IMR-90 (cell line): ENCODE data around the gene METTL25. TPM values are rescaled to one million over a fixed set of nuclear protein-coding genes. Genes with fewer than 3 reads are reported as not detected.

Source experiments
- ATAC-seq: fragments of 200-7000 bp; cut with Tn5 transposase; 2 replicates; pipeline ENCODE4 v1.9.1; 2020; ENCODE audit warnings: low read depth, mild to moderate bottlenecking, moderate library complexity
- BruUV-seq: library from RNA; stranded (reverse); fragments of 400-500 nt; replicated peaks from 2 replicates; lab custom pipeline; 2021; lab: Mats Ljungman, UMichigan
- CTCF ChIA-PET: fragments of 300-600 bp; formaldehyde crosslinking; extraction: SDS; loops from one replicate; lab custom pipeline; 2021; ENCODE audit warnings: antibody characterized with exemption; lab: Yijun Ruan, JAX
- POLR2A ChIA-PET: fragments of 300-600 bp; sonication (Branson Sonifier 250); formaldehyde crosslinking; loops from one replicate; lab custom pipeline; 2022; ENCODE audit warnings: antibody characterized with exemption; ENCODE audit not compliant: unreplicated experiment; lab: Charles Lee
- DNase-seq: peaks from one replicate; pipeline ENCODE4 v3.0.0; 2013
- H2AFZ ChIP-seq: replicated peaks from 2 replicates; pipeline ENCODE3; 2013; ENCODE audit warnings: low read length, mild to moderate bottlenecking; ENCODE audit not compliant: poor library complexity
- H2AK5ac ChIP-seq: 2 replicates; pipeline ENCODE4 v1.6.1; 2013; ENCODE audit warnings: low read depth, low read length, inconsistent platforms
- H2AK9ac ChIP-seq: replicated peaks from 2 replicates; pipeline ENCODE3; 2013; ENCODE audit warnings: mild to moderate bottlenecking, low read depth, low read length, moderate library complexity; ENCODE audit not compliant: poor library complexity
- H2BK120ac ChIP-seq: 2 replicates; pipeline ENCODE4 v1.6.1; 2013; ENCODE audit warnings: low read depth, low read length, inconsistent platforms
- H2BK15ac ChIP-seq: 3 replicates; pipeline ENCODE4 v1.6.1; 2013; ENCODE audit warnings: low read depth, low read length, inconsistent platforms
- H2BK20ac ChIP-seq: 2 replicates; pipeline ENCODE4 v1.6.1; 2013; ENCODE audit warnings: low read depth, mild to moderate bottlenecking, inconsistent platforms, low read length, moderate library complexity
- H2BK5ac ChIP-seq: 2 replicates; pipeline ENCODE4 v1.6.1; 2013; ENCODE audit warnings: mild to moderate bottlenecking, low read depth, low read length, inconsistent platforms; ENCODE audit not compliant: poor library complexity, severe bottlenecking
- H3K14ac ChIP-seq: replicated peaks from 2 replicates; pipeline ENCODE4 v1.6.1; 2013; ENCODE audit warnings: low read depth, low read length, inconsistent platforms
- H3K18ac ChIP-seq: 2 replicates; pipeline ENCODE4 v1.6.1; 2013; ENCODE audit warnings: low read depth, low read length, control low read depth
- H3K23ac ChIP-seq: 2 replicates; pipeline ENCODE4 v1.6.1; 2013; ENCODE audit warnings: low read depth, low read length, inconsistent platforms
- H3K27ac ChIP-seq: 2 replicates; pipeline ENCODE4 v1.5.1; 2013; ENCODE audit warnings: mild to moderate bottlenecking, control low read depth, low read length; ENCODE audit not compliant: insufficient read depth
- H3K27me3 ChIP-seq: 2 replicates; pipeline ENCODE4 v1.6.1; 2013; ENCODE audit warnings: low read length; ENCODE audit not compliant: control insufficient read depth, insufficient read depth
- H3K36me3 ChIP-seq: 2 replicates; pipeline ENCODE4 v1.6.1; 2013; ENCODE audit warnings: low read length, mixed read lengths; ENCODE audit not compliant: control insufficient read depth, insufficient read depth
- H3K4ac ChIP-seq: 2 replicates; pipeline ENCODE4 v1.6.1; 2013; ENCODE audit warnings: low read depth, low read length, inconsistent platforms
- H3K4me1 ChIP-seq: 2 replicates; pipeline ENCODE4 v1.6.1; 2013; ENCODE audit warnings: low read length, mixed read lengths; ENCODE audit not compliant: control insufficient read depth, insufficient read depth
- H3K4me2 ChIP-seq: 2 replicates; pipeline ENCODE4 v1.6.1; 2013; ENCODE audit warnings: low read depth, mild to moderate bottlenecking, control low read depth, low read length, moderate library complexity
- H3K4me3 ChIP-seq: 2 replicates; pipeline ENCODE4 v1.5.1; 2013; ENCODE audit warnings: low read depth, mild to moderate bottlenecking, control low read depth, low read length, moderate library complexity; ENCODE audit not compliant: insufficient read depth
- H3K56ac ChIP-seq: 2 replicates; pipeline ENCODE4 v1.6.1; 2013; ENCODE audit warnings: low read length, inconsistent platforms; ENCODE audit not compliant: insufficient read depth; ENCODE audit errors: extremely low read depth
- H3K79me1 ChIP-seq, 2 experiments: 2 replicates each; pipeline ENCODE4 v1.6.1; 2013; ENCODE audit warnings: low read length in 2 of 2, inconsistent platforms in 1 of 2, low read depth in 1 of 2
- H3K9ac ChIP-seq: 2 replicates; pipeline ENCODE4 v1.6.1; 2013; ENCODE audit warnings: low read depth, low read length, control low read depth
- H3K9me1 ChIP-seq: 2 replicates; pipeline ENCODE4 v1.6.1; 2013; ENCODE audit warnings: low read length, inconsistent platforms; ENCODE audit not compliant: insufficient read depth
- H3K9me3 ChIP-seq: 2 replicates; pipeline ENCODE4 v1.6.1; 2013; ENCODE audit warnings: low read length; ENCODE audit not compliant: control insufficient read depth, insufficient read depth
- H4K20me1 ChIP-seq: 2 replicates; pipeline ENCODE4 v1.6.1; 2013; ENCODE audit warnings: low read length, inconsistent platforms; ENCODE audit not compliant: insufficient read depth
- H4K5ac ChIP-seq: 2 replicates; pipeline ENCODE4 v1.6.1; 2013; ENCODE audit warnings: mild to moderate bottlenecking, low read depth, low read length, control low read depth
- H4K8ac ChIP-seq, 2 experiments: 2 replicates each; pipeline ENCODE4 v1.6.1; 2013; ENCODE audit warnings: low read depth in 2 of 2, low read length in 2 of 2, control low read depth in 1 of 2, inconsistent platforms in 1 of 2
- H4K91ac ChIP-seq: 2 replicates; pipeline ENCODE4 v1.6.1; 2013; ENCODE audit warnings: low read depth, low read length, inconsistent platforms; ENCODE audit not compliant: insufficient read depth
- BHLHE40 ChIP-seq: fragments of 150-350 bp; IDR thresholded peaks from 2 replicates; pipeline ENCODE4 v1.6.1; 2016; ENCODE audit warnings: mild to moderate bottlenecking, low read depth, low read length
- FOS ChIP-seq: fragments of 150-350 bp; IDR thresholded peaks from 2 replicates; pipeline ENCODE4 v1.6.1; 2016; ENCODE audit warnings: low read depth, low read length
- RFX5 ChIP-seq: IDR thresholded peaks from 2 replicates; pipeline ENCODE4 v1.8.0; 2012; ENCODE audit warnings: low read depth, mild to moderate bottlenecking, low read length, moderate library complexity
- WGBS, 2 experiments: methylation state at CpG; one replicate each; pipeline versions ENCODE4 v1.1.5 to v1.1.7; 2013; ENCODE audit warnings: missing lambda C conversion rate in 2 of 2; ENCODE audit not compliant: insufficient read length in 1 of 2; ENCODE audit errors: extremely low coverage in 2 of 2; 5-methylcytosine and 5-hydroxymethylcytosine counted together
- dilution Hi-C: fragments of 300-500 bp; cut with HindIII; formaldehyde crosslinking; loops from one replicate; pipeline ENCODE4 v1.14.3; 2018; ENCODE audit warnings: low sequenced_read_pairs; ENCODE audit not compliant: unreplicated experiment
- in situ Hi-C: fragments of 300-500 bp; cut with MboI; formaldehyde crosslinking; loops from 3 replicates; pipeline ENCODE4 v1.14.3; 2019; ENCODE audit warnings: low sequenced_read_pairs, inconsistent platforms, mixed read lengths
- intact Hi-C: fragments of 100-400 bp; cut with micrococcal nuclease; formaldehyde crosslinking; loops from 2 replicates; pipeline ENCODE4 v1.10.0; 2022
- polyA plus RNA-seq, 3 experiments: library from polyadenylated mRNA; depleted of rRNA; stranded (reverse); fragments of >200 nt; gene quantifications; 2 replicates each; pipeline ENCODE4 v1.2.3, GENCODE V29; 2012; ENCODE audit warnings: low replicate concordance in 1 of 3
- total RNA-seq: library from RNA; depleted of rRNA; stranded (reverse); fragments of >200 nt; gene quantifications from 2 replicates; pipeline ENCODE4 v1.2.3, GENCODE V29; 2012
- TF ChIP-seq, protein P1 (sequence below): fragments of 150-350 bp; IDR thresholded peaks from 2 replicates; pipeline ENCODE4 v1.6.1; 2016; ENCODE audit warnings: low read depth, mild to moderate bottlenecking, low read length, moderate library complexity, borderline replicate concordance

METTL25 gene
- total and polyA plus RNA-seq, 2 of the 4 experiments (the other 2 are of a cell fraction): 2.6 to 3.0 TPM

DNA sequence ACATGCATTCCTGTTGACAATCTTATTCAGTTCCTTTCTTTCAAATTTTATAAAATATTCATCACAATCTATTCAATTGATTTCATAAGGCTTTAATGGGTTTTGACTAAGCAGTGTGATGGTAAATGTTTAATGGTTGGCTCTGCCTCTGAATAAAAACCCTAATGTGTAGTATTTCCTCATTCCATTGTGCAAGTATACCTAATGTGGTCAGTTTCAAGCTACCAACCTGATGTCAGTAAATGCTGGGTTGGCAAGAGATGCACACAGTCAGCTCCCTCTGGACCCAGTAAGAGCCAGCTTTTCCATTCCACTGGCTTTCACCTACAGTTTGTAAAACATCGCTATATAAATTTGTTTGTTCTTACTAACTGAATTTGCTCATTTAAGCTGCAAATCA, 53.9 kb downstream of the METTL25 start:
- no peak overlapping the region for H2BK120ac ChIP-seq
- no peaks in the 10 kb centered on the region for H3K9me1 ChIP-seq
- H2BK20ac ChIP-seq: no peak overlapping the region
- H3K4me2 ChIP-seq: no peak overlapping the region
- H3K14ac ChIP-seq: no peak overlapping the region
- H3K4ac ChIP-seq: no peak overlapping the region
- H4K5ac ChIP-seq: no peak overlapping the region
- no peak overlapping the region for H2AK5ac ChIP-seq
- H4K8ac ChIP-seq: no peak overlapping the region
- H3K79me1 ChIP-seq: no peaks in the 10 kb centered on the region
- H3K18ac ChIP-seq: no peak overlapping the region
- H3K23ac ChIP-seq: no peak overlapping the region
- H3K9me3 ChIP-seq: no peaks in the 10 kb centered on the region
- intact Hi-C loops (no loop called here), in situ Hi-C loops (no loop called here), dilution Hi-C loops (no loop called here)
- H3K36me3 ChIP-seq: no peaks in the 10 kb centered on the region
- no peak overlapping the region for H3K4me3 ChIP-seq
- H3K27ac ChIP-seq: no peak overlapping the region
- TF ChIP-seq BHLHE40 (no peak), RFX5 (no peak), FOS (no peak)
- TF ChIP-seq, protein P1, sequence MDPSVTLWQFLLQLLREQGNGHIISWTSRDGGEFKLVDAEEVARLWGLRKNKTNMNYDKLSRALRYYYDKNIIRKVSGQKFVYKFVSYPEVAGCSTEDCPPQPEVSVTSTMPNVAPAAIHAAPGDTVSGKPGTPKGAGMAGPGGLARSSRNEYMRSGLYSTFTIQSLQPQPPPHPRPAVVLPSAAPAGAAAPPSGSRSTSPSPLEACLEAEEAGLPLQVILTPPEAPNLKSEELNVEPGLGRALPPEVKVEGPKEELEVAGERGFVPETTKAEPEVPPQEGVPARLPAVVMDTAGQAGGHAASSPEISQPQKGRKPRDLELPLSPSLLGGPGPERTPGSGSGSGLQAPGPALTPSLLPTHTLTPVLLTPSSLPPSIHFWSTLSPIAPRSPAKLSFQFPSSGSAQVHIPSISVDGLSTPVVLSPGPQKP: no peak
- no peak overlapping the region for H4K91ac ChIP-seq
- H4K20me1 ChIP-seq: no peaks in the 10 kb centered on the region
- H3K27me3 ChIP-seq: no peaks in the 10 kb centered on the region
- BruUV-seq: no TSS peak
- DNase-seq (no peak), ATAC-seq (no peak)
- WGBS, 2 experiments: no CpG with 5 or more reads among the region's 1 CpG
- no peak overlapping the region for H3K56ac ChIP-seq
- no peak overlapping the region for H2AFZ ChIP-seq
- no peak overlapping the region for H2AK9ac ChIP-seq
- ChIA-PET POLR2A (no interaction called here), CTCF (no interaction called here)
- no peak overlapping the region for H3K9ac ChIP-seq
- no peaks in the 10 kb centered on the region for H3K4me1 ChIP-seq
- no peak overlapping the region for H2BK15ac ChIP-seq
- H2BK5ac ChIP-seq: no peak overlapping the region
